HG03565 (cell line): Measurements from ENCODE around the gene FOXL3.
"Not testable (repeated sequence)": the region's sequence is repeated elsewhere in the genome, so short reads cannot be mapped to it uniquely, and the experiment has no call there.

Experiments
- ATAC-seq: cut with Tn5 transposase; IDR thresholded peaks from one replicate; pipeline ENCODE4 v1.9.1; 2021; ENCODE audit warnings: mild to moderate bottlenecking, moderate library complexity; ENCODE audit not compliant: unreplicated experiment

FOXL3 gene

GRCh38 chr7:286266-286665 is 3.7 kb upstream of the FOXL3 start:
- ATAC-seq: no peak

- ATAC-seq: no peak
Measured at GRCh38 chr7:288671-289101, 1.3 kb upstream of the FOXL3 start.

- no peak for ATAC-seq
Measured at GRCh38 chr7:289209-289755, 688 bp upstream of the FOXL3 start.

- ATAC-seq: no peak
Measured at GRCh38 chr7:290554-291372, 793 bp downstream of the FOXL3 start.

- ATAC-seq: no peak
Measured at GRCh38 chr7:291373-292092, 1.6 kb downstream of the FOXL3 start.

- ATAC-seq: no peak
Measured at GRCh38 chr7:292226-292625, 2.3 kb downstream of the FOXL3 start.

GRCh38 chr7:292826-293225 is 2.9 kb downstream of the FOXL3 start:
- ATAC-seq: no peak

- ATAC-seq: no peak
Measured at GRCh38 chr7:293681-294439, 3.9 kb downstream of the FOXL3 start.

- no peak for ATAC-seq
Measured at GRCh38 chr7:294440-295154, 4.6 kb downstream of the FOXL3 start.

GRCh38 chr7:295155-296154 is 5.5 kb downstream of the FOXL3 start:
- no peak for ATAC-seq

GRCh38 chr7:296373-296945 is 6.5 kb downstream of the FOXL3 start:
- no peak for ATAC-seq

GRCh38 chr7:297141-297540 is 7.2 kb downstream of the FOXL3 start:
- ATAC-seq: not testable (repeated sequence)

GRCh38 chr7:297611-298374 is 7.8 kb downstream of the FOXL3 start:
- no peak for ATAC-seq

GRCh38 chr7:298375-298702 is 8.4 kb downstream of the FOXL3 start:
- no peak for ATAC-seq

GRCh38 chr7:298743-299142 is 8.8 kb downstream of the FOXL3 start:
- no peak for ATAC-seq

- no peak for ATAC-seq
Measured at GRCh38 chr7:299169-299568, 9.2 kb downstream of the FOXL3 start.

GRCh38 chr7:299628-300027 is 9.7 kb downstream of the FOXL3 start:
- no peak for ATAC-seq

GRCh38 chr7:300048-300447 is 10.1 kb downstream of the FOXL3 start:
- ATAC-seq: no peak
